K562 (cell line): ENCODE results near the gene KATNAL1. TPM values are rescaled to one million over a fixed set of nuclear protein-coding genes. Genes with fewer than 3 reads are reported as not detected.

Source experiments
- ATAC-seq: fragments of 200-7000 bp; cut with Tn5 transposase; 3 replicates; pipeline ENCODE4 v1.9.1; 2020; ENCODE audit warnings: moderate library complexity
- BruUV-seq: library from RNA; stranded (reverse); fragments of 400-500 nt; replicated peaks from 2 replicates; lab custom pipeline; 2021; lab: Mats Ljungman, UMichigan
- CTCF ChIA-PET: fragments of 300-600 bp; formaldehyde crosslinking; extraction: SDS; loops from one replicate; lab custom pipeline; 2021; ENCODE audit warnings: low intra/inter-chr PET ratio; lab: Yijun Ruan, JAX
- POLR2A ChIA-PET: fragments of 300-600, 350-650 bp; sonication (Branson Sonifier 250); formaldehyde crosslinking; extraction: SDS; loops from one replicate; lab custom pipeline; 2021; ENCODE audit warnings: antibody characterized with exemption, inconsistent platforms; lab: Yijun Ruan, JAX
- DNase-seq, 4 experiments: peaks; one replicate each; pipeline versions ENCODE4 v3.0.0 to v3.0.0-alpha.2; 2011 to 2018; ENCODE audit warnings: low spot score in 3 of 4, mixed read lengths in 3 of 4; ENCODE audit errors: extremely low read depth in 1 of 4
- FAIRE-seq: peaks from 2 replicates; lab custom pipeline; 2011; peaks lifted over from hg19 to GRCh38; lab: Jason Lieb, UNC
- H2AFZ ChIP-seq: 2 replicates; pipeline ENCODE4 v1.6.0; 2011; ENCODE audit warnings: low read depth, low read length, control low read depth, inconsistent platforms
- H3K27ac ChIP-seq: fragments of 200-600 bp; 3 replicates; pipeline ENCODE4 v1.8.0; 2011; ENCODE audit warnings: low read depth, mild to moderate bottlenecking, control low read depth, inconsistent platforms, low read length, moderate library complexity, mixed read lengths; ENCODE audit errors: extremely low read depth
- H3K27me3 ChIP-seq, 2 experiments: fragments of 300-600 bp in 1 of 2; 2 replicates in 1 of 2; 3 replicates in 1 of 2; pipeline versions ENCODE4 v1.6.0 to v1.8.0; 2011; ENCODE audit warnings: inconsistent platforms in 2 of 2, low read length in 2 of 2, mild to moderate bottlenecking in 1 of 2, mixed read lengths in 1 of 2, moderate library complexity in 1 of 2; ENCODE audit not compliant: control insufficient read depth in 2 of 2, insufficient read depth in 2 of 2
- H3K36me3 ChIP-seq: fragments of 300-600 bp; 3 replicates; pipeline ENCODE4 v1.8.0; 2011; ENCODE audit warnings: mild to moderate bottlenecking, low read length, inconsistent platforms; ENCODE audit not compliant: control insufficient read depth, insufficient read depth
- H3K4me1 ChIP-seq, 2 experiments: fragments of 200-600 bp in 1 of 2; replicated peaks in 1 of 2; 2 replicates in 1 of 2; 3 replicates in 1 of 2; pipeline versions ENCODE4 v1.5.1 to v1.8.0; 2011; ENCODE audit warnings: inconsistent platforms in 2 of 2, low read length in 2 of 2, mild to moderate bottlenecking in 1 of 2, mixed read lengths in 1 of 2, moderate library complexity in 1 of 2; ENCODE audit not compliant: control insufficient read depth in 2 of 2, insufficient read depth in 2 of 2
- H3K4me2 ChIP-seq: 2 replicates; pipeline ENCODE4 v1.6.1; 2011; ENCODE audit warnings: low read length, control low read depth, inconsistent platforms, mixed read lengths; ENCODE audit not compliant: insufficient read depth
- H3K4me3 ChIP-seq: fragments of 200-600 bp; sonication (generic), shearing (Covaris generic); 2 replicates; pipeline ENCODE4 v1.5.1; 2016; ENCODE audit warnings: control low read depth, inconsistent platforms
- H3K79me2 ChIP-seq: fragments of 200-600 bp; 3 replicates; pipeline ENCODE4 v1.8.0; 2011; ENCODE audit warnings: low read length, inconsistent platforms; ENCODE audit not compliant: control insufficient read depth, insufficient read depth
- H3K9ac ChIP-seq, 2 experiments: 2 replicates each; pipeline versions ENCODE4 v1.6.0 to v1.6.1; 2011; ENCODE audit warnings: low read depth in 2 of 2, low read length in 2 of 2, control low read depth in 1 of 2, inconsistent platforms in 1 of 2, mild to moderate bottlenecking in 1 of 2, mixed read lengths in 1 of 2; ENCODE audit not compliant: insufficient read depth in 1 of 2
- H3K9me1 ChIP-seq: one replicate; pipeline ENCODE4 v1.6.0; 2011; ENCODE audit warnings: inconsistent platforms, mild to moderate bottlenecking, low read length, moderate library complexity; ENCODE audit not compliant: control insufficient read depth, insufficient read depth
- H3K9me3 ChIP-seq: replicated peaks from 2 replicates; pipeline ENCODE4 v1.5.1; 2011; ENCODE audit warnings: low read depth, low read length, inconsistent platforms; ENCODE audit not compliant: control insufficient read depth, insufficient read depth
- H4K20me1 ChIP-seq: replicated peaks from 2 replicates; pipeline ENCODE4 v1.6.1; 2011; ENCODE audit warnings: low read length, inconsistent platforms, mixed read lengths; ENCODE audit not compliant: control insufficient read depth, insufficient read depth
- HDAC3 ChIP-seq: fragments of 450-650 bp; IDR thresholded peaks from 2 replicates; pipeline ENCODE4 v1.6.1; 2018; ENCODE audit warnings: borderline replicate concordance, mild to moderate bottlenecking, moderate library complexity; ENCODE audit not compliant: partially characterized antibody
- HMG20B ChIP-seq: fragments of 250-450 bp; sonication (Bioruptor Pico); IDR thresholded peaks from 2 replicates; pipeline ENCODE4 v1.5.0; 2021; ENCODE audit warnings: mild to moderate bottlenecking
- MCM2 ChIP-seq: fragments of 450-650 bp; IDR thresholded peaks from 2 replicates; pipeline ENCODE4 v1.6.1; 2017; ENCODE audit warnings: low read depth, mild to moderate bottlenecking
- RBM25 ChIP-seq: fragments of 200-400 bp; formaldehyde crosslinking; IDR thresholded peaks from 2 replicates; pipeline ENCODE4 v1.6.1; 2018; ENCODE audit warnings: low read length, low read depth, moderate library complexity; ENCODE audit not compliant: severe bottlenecking
- RERE ChIP-seq: sonication (generic); formaldehyde crosslinking; IDR thresholded peaks from 2 replicates; pipeline ENCODE4 v1.8.0; 2023; ENCODE audit warnings: missing genetic modification reagents, mild to moderate bottlenecking, borderline replicate concordance
- TEAD4 ChIP-seq, 2 experiments: sonication (generic) in 1 of 2; formaldehyde crosslinking in 1 of 2; IDR thresholded peaks; 2 replicates each; pipeline versions ENCODE4 v1.6.1 to v1.8.0; 2012 to 2022; ENCODE audit warnings: borderline replicate concordance in 1 of 2, inconsistent platforms in 1 of 2, low read length in 1 of 2, mild to moderate bottlenecking in 1 of 2, missing genetic modification reagents in 1 of 2
- ZNF121 ChIP-seq: sonication (generic); formaldehyde crosslinking; conservative IDR thresholded peaks from 2 replicates; pipeline ENCODE4 v1.8.0; 2022; ENCODE audit warnings: missing genetic modification reagents
- WGBS: fragments of 100-300 bp; shearing (Covaris generic); methylation state at CpG from one replicate; pipeline ENCODE4 v1.1.6; 2016; ENCODE audit warnings: low coverage, mixed read lengths; ENCODE audit not compliant: insufficient coverage; ENCODE audit errors: missing lambda C conversion rate; 5-methylcytosine and 5-hydroxymethylcytosine counted together
- in situ Hi-C: fragments of 300-500 bp; cut with MboI; formaldehyde crosslinking; loops from 4 replicates; pipeline ENCODE4 v1.15.0; 2018; ENCODE audit warnings: inconsistent platforms, mixed read lengths
- intact Hi-C: fragments of 100-400 bp; cut with micrococcal nuclease; formaldehyde crosslinking; loops from 2 replicates; pipeline ENCODE4 v1.14.2; 2022
- polyA plus RNA-seq, 8 experiments: library from polyadenylated mRNA; depleted of rRNA in 4 of 8; stranded (reverse) in 5 of 8; unstranded in 3 of 8; fragments of >200 nt; fragmentation: Nextera tagmentation in 2 of 8; fragmentation: Illumina TruSeq in 1 of 8; extraction: Ambion mirVana in 2 of 8; extraction: Trizol in 1 of 8; gene quantifications; 2 replicates each; pipeline versions ENCODE4 v1.2.1 to v1.2.3, GENCODE V29; 2011 to 2014; ENCODE audit warnings: inconsistent platforms in 1 of 8, missing spikeins in 1 of 8
- total RNA-seq, 7 experiments: library from RNA; depleted of rRNA in 6 of 7; stranded (reverse); fragments of >200 nt in 6 of 7; fragmentation: Illumina TruSeq in 2 of 7; extraction: Trizol in 2 of 7; gene quantifications; 2 replicates each; pipeline versions ENCODE4 v1.2.1 to v1.2.3, GENCODE V29; 2011 to 2021; ENCODE audit warnings: low replicate concordance in 1 of 7
- TF ChIP-seq, protein P1 (sequence below): fragments of 450-650 bp; IDR thresholded peaks from 2 replicates; pipeline ENCODE4 v1.6.1; 2018; ENCODE audit warnings: mild to moderate bottlenecking, low read depth; ENCODE audit not compliant: partially characterized antibody

The KATNAL1 gene
- total and polyA plus RNA-seq, 9 of the 15 experiments (the other 6 are each of a cell fraction or from before 2014, with no cell fraction given), result 2.5 to 8.2 (median 5.5) TPM

DNA sequence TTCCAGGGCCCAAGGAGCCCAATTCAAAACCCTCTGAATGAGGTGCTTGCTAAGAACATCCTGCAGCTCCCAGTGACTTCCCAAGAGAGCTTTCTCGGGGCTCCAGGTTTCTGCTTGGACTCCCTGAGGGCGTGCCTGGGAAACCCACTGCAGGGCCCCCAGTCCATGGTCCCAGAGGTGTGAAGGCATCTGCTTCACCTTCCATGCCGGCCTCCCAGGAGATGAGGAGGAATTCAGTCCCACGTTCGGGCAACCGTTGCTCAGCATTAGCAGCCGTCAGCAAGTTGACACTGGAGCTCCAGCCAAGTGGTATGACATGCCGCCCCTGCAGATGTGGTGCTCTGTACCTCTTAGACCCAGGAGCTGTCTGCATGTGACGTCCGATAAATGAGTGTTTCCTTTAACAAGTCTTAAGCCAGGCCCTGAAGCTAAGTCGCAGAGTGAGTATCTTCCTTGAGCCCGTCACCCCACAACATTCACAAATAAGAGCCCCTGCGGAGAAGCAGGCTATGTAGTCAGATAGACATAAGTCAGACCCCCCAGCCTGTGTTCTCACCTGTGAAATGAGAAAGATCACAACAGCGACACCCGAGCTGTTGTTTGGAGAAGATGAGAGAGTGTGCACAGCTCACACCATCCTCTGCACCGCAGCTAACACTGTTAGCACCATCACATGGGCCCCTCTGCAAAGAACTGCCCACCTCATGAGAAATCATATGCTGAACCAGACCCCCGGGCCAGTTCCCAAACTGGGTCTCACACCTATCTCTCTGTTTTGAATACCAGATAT lies 150.3 kb downstream of the KATNAL1 start:
- POLR2A ChIA-PET, result no interaction called here

DNA sequence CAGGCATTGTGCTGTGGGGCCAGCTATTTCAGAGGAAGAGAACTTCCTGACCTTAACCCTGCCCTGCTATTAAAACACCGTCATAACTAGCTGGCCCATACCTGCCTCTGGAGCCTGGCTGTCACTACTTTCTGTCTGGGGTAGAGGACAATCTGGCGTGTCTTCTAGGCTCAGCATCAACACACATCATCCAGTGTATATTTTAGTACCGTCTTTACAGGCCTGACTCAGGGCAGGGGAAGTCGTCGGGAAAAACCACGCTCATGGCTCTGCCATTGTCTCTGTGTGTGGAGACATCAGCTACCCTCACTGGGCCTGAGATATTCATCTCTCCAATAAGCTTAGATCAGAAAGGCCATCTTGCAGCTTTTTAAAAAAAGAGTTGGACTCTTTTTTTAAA lies 151.1 kb downstream of the KATNAL1 start:
- no peaks in the 10 kb centered on the region for H3K79me2 ChIP-seq
- no peaks in the 10 kb centered on the region for H3K4me1 ChIP-seq
- H3K9me3 ChIP-seq, result no peaks in the 10 kb centered on the region
- in situ Hi-C loops (no loop called here), intact Hi-C loops (no loop called here)
- no peaks in the 10 kb centered on the region for H3K36me3 ChIP-seq
- peaks cover 23 to 73% of the 10 kb centered on the region in 2 experiments for H3K27me3 ChIP-seq
- H3K9me1 ChIP-seq, result no peaks in the 10 kb centered on the region
- no peaks in the 10 kb centered on the region for H4K20me1 ChIP-seq
- CTCF ChIA-PET, result no interaction called here
- FAIRE-seq, result no peak
- no peak overlapping the region for H3K27ac ChIP-seq
- no TSS peak for BruUV-seq
- H3K9ac ChIP-seq, result no peak overlapping the region
- H2AFZ ChIP-seq, result no peak overlapping the region
- DNase-seq, result no peak
- H3K4me3 ChIP-seq, result no peak overlapping the region
- 0% methylated on average over 5 of the region's 6 CpGs for WGBS
- no peak overlapping the region for H3K4me2 ChIP-seq
- POLR2A ChIA-PET, result no interaction called here
- no peak for ATAC-seq
- TF ChIP-seq HMG20B (CRISPR knock-in tag) (no peak), MCM2 (no peak), RERE (CRISPR knock-in tag) (no peak), TEAD4 (IDR thresholded peaks at IDR 0.05; ENCODE audit: low read length) (no peak), TEAD4 (CRISPR knock-in tag; IDR thresholded peaks at IDR 0.05; ENCODE audit: borderline replicate concordance) (no peak)
- TF ChIP-seq, protein P1, sequence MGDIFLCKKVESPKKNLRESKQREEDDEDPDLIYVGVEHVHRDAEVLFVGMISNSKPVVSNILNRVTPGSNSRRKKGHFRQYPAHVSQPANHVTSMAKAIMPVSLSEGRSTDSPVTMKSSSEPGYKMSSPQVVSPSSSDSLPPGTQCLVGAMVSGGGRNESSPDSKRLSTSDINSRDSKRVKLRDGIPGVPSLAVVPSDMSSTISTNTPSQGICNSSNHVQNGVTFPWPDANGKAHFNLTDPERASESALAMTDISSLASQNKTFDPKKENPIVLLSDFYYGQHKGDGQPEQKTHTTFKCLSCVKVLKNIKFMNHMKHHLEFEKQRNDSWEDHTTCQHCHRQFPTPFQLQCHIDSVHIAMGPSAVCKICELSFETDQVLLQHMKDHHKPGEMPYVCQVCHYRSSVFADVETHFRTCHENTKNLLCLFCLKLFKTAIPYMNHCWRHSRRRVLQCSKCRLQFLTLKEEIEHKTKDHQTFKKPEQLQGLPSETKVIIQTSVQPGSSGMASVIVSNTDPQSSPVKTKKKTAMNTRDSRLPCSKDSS, result no peak

More for the DNA sequence above, 150.3 kb downstream of the KATNAL1 start:
- no peak overlapping the region for H3K9ac ChIP-seq
- ATAC-seq, result no peak
- no peaks in the 10 kb centered on the region for H3K9me3 ChIP-seq
- WGBS, result 2% methylated on average over 11 of the region's 17 CpGs
- H3K27ac ChIP-seq, result no peak overlapping the region
- DNase-seq, result no peak
- H3K9me1 ChIP-seq, result no peaks in the 10 kb centered on the region
- no TSS peak for BruUV-seq
- no peak overlapping the region for H3K4me2 ChIP-seq
- no peaks in the 10 kb centered on the region for H3K79me2 ChIP-seq
- TF ChIP-seq HDAC3, result no peak
- TF ChIP-seq ZNF121, result no peak
- no peak for TF ChIP-seq RBM25
- CTCF ChIA-PET, result no interaction called here
- no peaks in the 10 kb centered on the region for H3K4me1 ChIP-seq
- intact Hi-C loops, result no loop called here
- no peaks in the 10 kb centered on the region for H4K20me1 ChIP-seq
- H2AFZ ChIP-seq, result no peak overlapping the region
- H3K4me3 ChIP-seq, result no peak overlapping the region
- FAIRE-seq, result no peak
- no peaks in the 10 kb centered on the region for H3K36me3 ChIP-seq
- peaks cover 23 to 66% of the 10 kb centered on the region in 2 experiments for H3K27me3 ChIP-seq
- in situ Hi-C loops, result no loop called here
